Sigmoid colon (tissue), 4 donors: Measurements from ENCODE around the gene CDH23.
"Not testable (repeated sequence)": the region's sequence is repeated elsewhere in the genome, so short reads cannot be mapped to it uniquely, and the experiment has no call there.

Experiments
- CTCF ChIP-seq, 4 experiments: fragments of 450-650 bp in 3 of 4; fragments of 200-600 bp in 1 of 4; IDR thresholded peaks; one replicate each; pipeline ENCODE4 v1.5.1; 2016 to 2019; ENCODE audit warnings: antibody characterized with exemption in 4 of 4, mild to moderate bottlenecking in 3 of 4, moderate library complexity in 2 of 4
- EP300 ChIP-seq, 4 donors: sonication (generic); formaldehyde crosslinking; IDR thresholded peaks; one replicate each; pipeline ENCODE4 v1.6.1; 2017; ENCODE audit warnings: antibody characterized with exemption in 4 of 4
- POLR2AphosphoS5 ChIP-seq, 4 donors: sonication (generic); formaldehyde crosslinking; IDR thresholded peaks; one replicate each; pipeline ENCODE4 v1.6.1; 2017; ENCODE audit warnings: antibody characterized with exemption in 4 of 4

- not testable (repeated sequence) for TF ChIP-seq CTCF, EP300, POLR2AphosphoS5 (IDR thresholded peaks at IDR 0.05)
These were observed 454.9 kb downstream of the CDH23 start for GRCh38 chr10:71851465-71852095.
